ENCODE measurements around the gene LRRC4C. TPM values are rescaled to one million over a fixed set of nuclear protein-coding genes. Genes with fewer than 3 reads are reported as not detected.

The LRRC4C gene
- total RNA-seq, 1 experiment from 2014 or later = not detected

DNA sequence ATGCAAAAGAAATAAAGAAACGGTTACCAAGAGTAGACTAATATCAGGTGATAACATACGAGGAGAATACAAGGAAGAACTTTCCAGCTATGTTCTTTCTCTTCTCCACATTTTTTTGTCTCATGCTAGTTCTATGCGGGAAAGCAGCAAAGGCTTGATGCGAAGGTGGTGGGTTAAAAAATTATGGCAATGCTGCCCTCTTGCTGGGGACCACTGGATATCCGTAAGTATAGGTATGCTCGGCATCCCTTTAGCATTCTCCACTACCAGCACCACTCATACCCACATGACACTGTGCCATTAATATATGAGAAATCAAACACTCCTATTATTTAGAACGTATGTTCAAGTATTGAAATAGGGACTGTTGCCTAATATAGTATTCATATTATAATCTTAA, 776.4 kb downstream of the LRRC4C start:
- CTCF ChIA-PET = no interaction called here
- intact Hi-C loops (cut with micrococcal nuclease; ENCODE audit: unreplicated experiment) = no loop called here

DNA sequence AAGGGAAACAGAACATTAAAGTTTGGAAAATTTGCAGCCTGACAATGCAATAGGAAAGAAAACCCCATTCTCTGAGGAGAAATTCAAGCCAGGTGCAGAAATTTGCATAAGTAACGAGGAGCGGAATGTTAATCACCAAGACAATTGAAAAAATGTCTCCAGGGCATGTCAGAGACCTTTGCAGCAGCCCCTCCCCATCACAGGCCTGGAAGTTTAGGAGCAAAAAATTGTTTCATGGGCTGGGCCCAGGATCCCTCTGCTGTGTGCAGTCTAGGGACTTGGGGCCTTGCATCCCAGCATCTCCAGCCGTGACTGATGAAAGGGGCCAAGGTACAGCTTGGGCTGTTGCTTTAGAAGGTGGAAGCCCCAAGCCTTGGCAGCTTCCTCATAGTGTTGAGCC, 780.2 kb downstream of the LRRC4C start:
- no peak overlapping the region for H3K27ac Mint-ChIP-seq (ENCODE audit: unreplicated experiment)
- CTCF ChIA-PET = no interaction called here
- H3K36me3 Mint-ChIP-seq (ENCODE audit: insufficient read depth, unreplicated experiment) = no peaks in the 10 kb centered on the region
- H3K4me1 Mint-ChIP-seq (ENCODE audit: low read depth, unreplicated experiment) = no peaks in the 10 kb centered on the region
- intact Hi-C loops (cut with micrococcal nuclease; ENCODE audit: unreplicated experiment) = no loop called here
- H3K4me3 Mint-ChIP-seq (ENCODE audit: low read depth, unreplicated experiment) = no peak overlapping the region
- DNase-seq = no peak
- no TSS peak for BruUV-seq (replicated peaks)
- H3K9me3 Mint-ChIP-seq (ENCODE audit: low read depth, unreplicated experiment) = peaks cover 14% of the 10 kb centered on the region
- TF ChIP-seq, protein P1, sequence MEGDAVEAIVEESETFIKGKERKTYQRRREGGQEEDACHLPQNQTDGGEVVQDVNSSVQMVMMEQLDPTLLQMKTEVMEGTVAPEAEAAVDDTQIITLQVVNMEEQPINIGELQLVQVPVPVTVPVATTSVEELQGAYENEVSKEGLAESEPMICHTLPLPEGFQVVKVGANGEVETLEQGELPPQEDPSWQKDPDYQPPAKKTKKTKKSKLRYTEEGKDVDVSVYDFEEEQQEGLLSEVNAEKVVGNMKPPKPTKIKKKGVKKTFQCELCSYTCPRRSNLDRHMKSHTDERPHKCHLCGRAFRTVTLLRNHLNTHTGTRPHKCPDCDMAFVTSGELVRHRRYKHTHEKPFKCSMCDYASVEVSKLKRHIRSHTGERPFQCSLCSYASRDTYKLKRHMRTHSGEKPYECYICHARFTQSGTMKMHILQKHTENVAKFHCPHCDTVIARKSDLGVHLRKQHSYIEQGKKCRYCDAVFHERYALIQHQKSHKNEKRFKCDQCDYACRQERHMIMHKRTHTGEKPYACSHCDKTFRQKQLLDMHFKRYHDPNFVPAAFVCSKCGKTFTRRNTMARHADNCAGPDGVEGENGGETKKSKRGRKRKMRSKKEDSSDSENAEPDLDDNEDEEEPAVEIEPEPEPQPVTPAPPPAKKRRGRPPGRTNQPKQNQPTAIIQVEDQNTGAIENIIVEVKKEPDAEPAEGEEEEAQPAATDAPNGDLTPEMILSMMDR (IDR thresholded peaks at IDR 0.05; ENCODE audit: unreplicated experiment) = no peak
- H3K27me3 Mint-ChIP-seq (ENCODE audit: unreplicated experiment) = no peaks in the 10 kb centered on the region

More for the DNA sequence above, 776.4 kb downstream of the LRRC4C start:
- TF ChIP-seq, protein P1 (IDR thresholded peaks at IDR 0.05; ENCODE audit: unreplicated experiment) = no peak
- peaks cover 13% of the 10 kb centered on the region for H3K9me3 Mint-ChIP-seq (ENCODE audit: low read depth, unreplicated experiment)
- no peaks in the 10 kb centered on the region for H3K4me1 Mint-ChIP-seq (ENCODE audit: low read depth, unreplicated experiment)
- DNase-seq = no peak
- no peak overlapping the region for H3K4me3 Mint-ChIP-seq (ENCODE audit: low read depth, unreplicated experiment)
- BruUV-seq (replicated peaks) = no TSS peak
- no peak overlapping the region for H3K27ac Mint-ChIP-seq (ENCODE audit: unreplicated experiment)
- H3K36me3 Mint-ChIP-seq (ENCODE audit: insufficient read depth, unreplicated experiment) = no peaks in the 10 kb centered on the region
- no peaks in the 10 kb centered on the region for H3K27me3 Mint-ChIP-seq (ENCODE audit: unreplicated experiment)

DNA sequence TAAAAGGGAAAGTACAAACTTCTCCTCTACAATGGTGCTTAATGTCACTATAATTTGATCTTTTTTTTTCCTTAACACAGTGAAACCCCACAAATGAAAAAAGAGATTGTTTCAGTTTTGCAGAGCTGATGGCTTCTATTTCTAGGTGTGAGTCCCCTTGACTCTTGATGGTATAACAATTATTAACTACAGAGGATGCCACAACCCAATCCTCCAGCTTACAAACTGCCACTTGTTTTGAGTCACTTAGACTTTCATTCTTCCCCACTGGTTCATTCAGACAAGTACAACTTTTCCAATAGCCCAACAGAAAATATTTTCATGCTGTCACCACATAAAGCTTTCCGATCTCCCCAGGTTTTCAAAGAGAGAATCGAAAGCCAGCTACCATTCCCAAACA, 812.2 kb downstream of the LRRC4C start:
- Mint-ChIP-seq H3K27ac (ENCODE audit: unreplicated experiment) (no peak overlapping the region), H3K9me3 (ENCODE audit: low read depth, unreplicated experiment) (peaks cover 12% of the 10 kb centered on the region), H3K4me3 (ENCODE audit: low read depth, unreplicated experiment) (no peak overlapping the region), H3K36me3 (ENCODE audit: insufficient read depth, unreplicated experiment) (no peaks in the 10 kb centered on the region), H3K27me3 (ENCODE audit: unreplicated experiment) (no peaks in the 10 kb centered on the region), H3K4me1 (ENCODE audit: low read depth, unreplicated experiment) (no peaks in the 10 kb centered on the region)
- CTCF ChIA-PET = no interaction called here
- TF ChIP-seq, protein P1 (IDR thresholded peaks at IDR 0.05; ENCODE audit: unreplicated experiment) = no peak
- intact Hi-C loops (cut with micrococcal nuclease; ENCODE audit: unreplicated experiment) = no loop called here
- BruUV-seq (replicated peaks) = no TSS peak
- no peak for DNase-seq

DNA sequence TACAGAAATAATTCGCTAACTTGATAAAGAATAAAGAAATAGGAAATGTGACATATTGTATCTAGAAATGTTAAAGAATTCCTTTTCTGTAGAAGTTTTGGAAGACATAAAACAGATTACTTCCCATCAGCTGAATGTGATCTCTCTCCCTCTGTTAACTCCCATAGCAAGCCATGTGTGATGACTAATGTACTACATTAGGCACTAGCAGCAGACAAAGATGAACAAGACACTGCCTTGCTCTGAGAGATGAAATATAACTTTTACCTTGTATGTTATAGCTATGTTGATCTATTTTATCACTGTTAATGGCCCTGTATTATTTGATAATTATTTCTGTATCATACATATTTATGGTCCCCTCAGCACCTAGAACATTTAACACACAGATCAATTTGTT, 817.2 kb downstream of the LRRC4C start:
- Mint-ChIP-seq H3K27me3 (ENCODE audit: unreplicated experiment) (no peaks in the 10 kb centered on the region), H3K9me3 (ENCODE audit: low read depth, unreplicated experiment) (peaks cover 10% of the 10 kb centered on the region), H3K36me3 (ENCODE audit: insufficient read depth, unreplicated experiment) (no peaks in the 10 kb centered on the region), H3K4me3 (ENCODE audit: low read depth, unreplicated experiment) (no peak overlapping the region), H3K4me1 (ENCODE audit: low read depth, unreplicated experiment) (no peaks in the 10 kb centered on the region), H3K27ac (ENCODE audit: unreplicated experiment) (no peak overlapping the region)
- TF ChIP-seq, protein P1 (IDR thresholded peaks at IDR 0.05; ENCODE audit: unreplicated experiment) = no peak
- CTCF ChIA-PET = interaction anchor here (0.6 kb wide), 1 partner anchor 1120 kb away, joined by 3 read pairs; no protein-coding TSS in a partner anchor
- no peak for DNase-seq
- no TSS peak for BruUV-seq (replicated peaks)
- intact Hi-C loops (cut with micrococcal nuclease; ENCODE audit: unreplicated experiment) = no loop called here
